Tibial nerve (tissue), 3 donors: Measurements from ENCODE around the gene BRS3.

Experiments
- CTCF ChIP-seq, 5 experiments: fragments of 200-600 bp in 3 of 5; fragments of 450-650 bp in 2 of 5; sonication (generic) in 3 of 5; IDR thresholded peaks; one replicate each; pipeline ENCODE4 v1.5.1; 2016 to 2019; ENCODE audit warnings: antibody characterized with exemption in 5 of 5, mild to moderate bottlenecking in 3 of 5, moderate library complexity in 2 of 5
- POLR2A ChIP-seq, 2 donors: fragments of 450-650 bp; IDR thresholded peaks; one replicate each; pipeline ENCODE4 v1.6.1; 2017; ENCODE audit warnings: antibody characterized with exemption in 2 of 2, mild to moderate bottlenecking in 2 of 2, moderate library complexity in 2 of 2

DNA sequence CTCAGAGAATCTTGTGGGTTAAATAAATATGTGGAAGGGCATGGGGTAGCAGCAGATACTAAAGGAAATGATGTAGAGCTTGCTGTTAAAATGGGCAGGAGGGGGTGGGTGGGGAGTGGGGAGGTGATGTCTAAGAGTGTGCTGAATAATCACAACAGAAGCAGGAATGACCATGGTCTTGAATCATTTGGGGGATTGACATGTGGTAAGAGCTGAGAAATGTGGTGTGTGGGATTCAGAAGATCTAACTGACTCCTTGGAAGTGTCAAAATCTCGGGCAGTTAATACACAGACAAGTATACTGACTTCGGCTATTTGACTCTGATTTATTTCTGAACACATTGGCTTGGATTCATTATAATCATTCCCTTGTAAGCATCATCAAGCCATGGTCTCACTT lies 51.1 kb downstream of the BRS3 start:
- TF ChIP-seq CTCF (IDR thresholded peaks at IDR 0.05) (no peak), POLR2A (IDR thresholded peaks at IDR 0.05) (no peak)
